Mononuclear cell (primary cell): ENCODE results near the gene UNK. TPM values are rescaled to one million over a fixed set of nuclear protein-coding genes. Genes with fewer than 3 reads are reported as not detected.

Source experiments
- H3K27me3 ChIP-seq: 2 replicates; pipeline ENCODE4 v1.6.0; 2011; ENCODE audit warnings: low read length, control low read depth; ENCODE audit not compliant: insufficient read depth
- H3K4me1 ChIP-seq: 2 replicates; pipeline ENCODE4 v1.5.1; 2011; ENCODE audit warnings: mild to moderate bottlenecking, low read length, control low read depth; ENCODE audit not compliant: insufficient read depth
- H3K4me3 ChIP-seq: 2 replicates; pipeline ENCODE4 v1.5.1; 2011; ENCODE audit warnings: mild to moderate bottlenecking, low read length, moderate library complexity
- H3K9me3 ChIP-seq: 2 replicates; pipeline ENCODE4 v1.5.1; 2011; ENCODE audit warnings: low read depth, mild to moderate bottlenecking, control low read depth, low read length
- total RNA-seq: library from RNA; depleted of rRNA; stranded (reverse); fragments of >200 nt; gene quantifications from one replicate; pipeline ENCODE4 v1.2.3, GENCODE V29; 2012

Gene UNK
- total RNA-seq, 1 donor = 32.8 TPM

DNA sequence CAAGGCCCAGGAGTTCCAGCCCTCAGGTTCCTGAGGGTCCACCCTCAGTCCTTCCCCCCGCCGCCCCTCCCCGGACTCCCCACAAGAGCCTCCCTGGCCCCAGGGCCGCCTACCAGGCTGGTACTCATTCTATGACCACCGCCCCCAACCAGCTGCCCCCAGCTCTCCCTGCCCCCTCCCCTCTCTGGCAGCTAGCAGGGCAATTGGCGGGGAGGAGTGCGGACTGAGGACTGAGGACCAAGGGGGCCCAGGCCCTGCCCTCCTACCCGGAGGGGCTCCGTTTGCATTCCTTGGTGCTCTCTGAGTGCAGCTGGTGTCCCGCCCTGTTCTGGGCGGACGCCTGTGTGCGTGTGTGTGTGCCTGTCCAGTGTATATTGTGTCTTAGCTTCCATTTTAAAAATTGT lies 40.5 kb downstream of the UNK start:
- Histone ChIP-seq H3K4me1 (peaks cover 30% of the 10 kb centered on the region), H3K9me3 (no peaks in the 10 kb centered on the region), H3K4me3 (no peak overlapping the region), H3K27me3 (no peaks in the 10 kb centered on the region)

DNA sequence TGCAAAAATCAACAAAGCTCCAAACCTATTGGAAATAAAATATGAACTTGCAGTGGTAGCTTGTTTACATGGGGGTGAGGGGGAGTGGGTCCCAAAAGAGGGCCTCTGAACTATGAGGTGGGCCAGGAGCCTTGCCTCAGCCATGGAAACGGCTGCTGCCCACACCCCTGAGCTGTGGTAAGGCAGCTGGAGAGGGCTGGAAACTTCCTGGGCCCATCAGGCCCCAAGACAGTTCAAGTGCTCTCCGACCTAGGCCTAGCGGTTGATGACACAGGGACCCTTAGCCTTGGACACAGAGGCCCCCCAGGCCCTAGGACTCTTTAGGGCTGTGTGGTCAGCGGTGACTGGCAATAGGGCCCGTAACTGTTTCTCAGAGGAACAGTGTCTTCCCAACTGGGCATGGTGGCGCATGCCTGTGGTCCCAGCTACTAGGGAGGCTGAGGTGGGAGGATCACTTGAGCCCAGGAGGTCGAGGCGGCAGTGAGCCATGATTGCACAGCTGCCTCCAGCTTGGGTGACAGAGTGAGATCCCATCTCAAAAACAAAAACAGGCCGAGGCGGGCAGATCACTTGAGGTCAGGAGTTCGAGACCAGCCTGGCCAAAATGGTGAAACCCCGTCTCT lies 41.3 kb downstream of the UNK start:
- Histone ChIP-seq H3K27me3 (no peaks in the 10 kb centered on the region), H3K4me3 (no peak overlapping the region), H3K4me1 (peaks cover 30% of the 10 kb centered on the region), H3K9me3 (no peaks in the 10 kb centered on the region)

DNA sequence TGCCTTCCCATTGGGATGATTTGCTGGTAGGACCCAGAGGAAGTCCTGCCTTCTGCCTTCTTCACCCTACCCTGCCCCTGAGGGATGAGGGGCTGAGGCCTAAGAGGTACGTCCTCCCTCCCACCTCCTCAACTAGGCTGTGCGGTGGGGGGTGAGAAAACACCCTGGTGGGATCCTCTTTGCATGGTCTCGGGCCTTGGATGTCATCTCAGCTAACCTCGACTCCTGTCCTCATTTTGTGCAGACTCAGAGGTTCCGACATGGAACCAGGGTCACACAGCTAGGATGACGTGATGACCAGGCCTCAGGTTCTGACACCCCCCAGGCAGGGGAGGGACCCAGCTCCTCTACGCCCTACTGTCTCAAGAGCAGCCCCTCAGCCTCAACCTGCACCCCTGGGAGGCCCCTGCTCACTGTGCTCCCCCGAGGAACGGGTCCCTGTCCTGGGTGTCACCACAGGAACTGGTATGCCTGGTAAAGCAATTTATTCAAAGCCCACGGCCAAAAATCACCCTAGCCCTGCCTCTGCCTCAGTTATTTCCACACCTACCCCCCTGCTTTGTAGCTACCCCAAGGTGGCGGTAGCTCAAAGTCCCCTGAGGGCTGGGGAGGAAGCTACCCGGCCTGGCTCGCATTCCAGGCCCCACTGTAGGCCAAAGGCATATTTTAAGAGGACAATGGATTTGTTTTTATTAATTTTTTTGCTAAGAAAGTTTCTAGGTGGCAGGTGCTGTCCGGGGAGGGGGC lies 42.1 kb downstream of the UNK start:
- no peaks in the 10 kb centered on the region for H3K9me3 ChIP-seq
- H3K4me3 ChIP-seq = no peak overlapping the region
- H3K4me1 ChIP-seq = peaks cover 27% of the 10 kb centered on the region
- H3K27me3 ChIP-seq = no peaks in the 10 kb centered on the region

DNA sequence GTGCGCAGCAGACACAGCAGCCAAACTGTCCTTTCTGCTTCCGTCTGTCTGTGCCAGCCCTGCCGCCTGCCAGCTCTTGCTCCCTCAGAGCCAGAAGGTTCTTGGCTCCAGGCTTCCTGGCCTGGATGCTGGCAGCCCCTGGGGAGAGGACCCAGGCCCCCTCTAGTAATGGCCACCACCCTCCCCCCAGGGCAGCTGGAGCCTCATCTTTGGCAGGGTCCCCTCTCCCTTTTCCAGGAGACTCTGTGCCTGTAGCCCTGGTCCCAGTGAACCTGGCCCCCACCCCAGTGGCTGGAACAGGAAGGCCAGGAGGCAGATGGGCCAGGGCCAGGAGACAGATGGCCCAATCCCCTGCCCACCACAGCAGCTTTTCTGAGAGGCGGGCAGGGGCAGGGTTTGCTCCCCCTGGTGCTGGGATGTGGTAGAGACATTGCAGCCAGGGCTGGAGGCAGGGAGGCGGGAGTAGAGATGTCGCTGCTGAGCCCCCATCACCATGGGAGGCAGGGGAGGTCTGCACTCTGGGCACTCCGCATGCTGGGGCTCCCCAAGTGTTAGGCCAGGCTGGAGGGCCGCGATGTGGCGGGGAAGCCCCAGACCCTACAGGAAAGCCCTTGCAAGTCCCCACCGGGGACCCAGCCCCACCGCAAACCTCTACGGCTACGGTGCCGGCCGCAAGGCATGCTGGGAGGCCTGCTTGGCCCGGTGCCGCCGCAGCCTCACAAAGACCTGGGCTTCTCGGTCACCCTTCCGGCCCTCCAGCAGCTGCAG lies 42.9 kb downstream of the UNK start:
- H3K4me1 ChIP-seq = peaks cover 27% of the 10 kb centered on the region
- H3K27me3 ChIP-seq = no peaks in the 10 kb centered on the region
- H3K9me3 ChIP-seq = no peaks in the 10 kb centered on the region
- H3K4me3 ChIP-seq = no peak overlapping the region

DNA sequence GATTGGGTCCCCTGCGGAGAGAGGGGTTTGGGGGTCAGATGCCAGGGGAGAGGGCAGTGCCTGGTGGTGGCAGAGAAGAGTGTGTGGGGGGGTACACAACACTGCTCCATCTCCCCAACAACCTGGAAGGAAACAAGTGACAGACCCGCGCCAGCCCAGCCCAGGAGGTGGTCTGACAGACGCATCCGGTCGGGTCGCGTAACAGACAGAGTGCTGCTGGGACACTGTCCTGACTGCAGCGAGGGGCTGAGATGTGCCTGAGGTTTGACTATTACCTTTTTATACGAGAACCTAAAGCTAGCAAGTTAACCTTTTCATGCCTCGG lies 43.4 kb downstream of the UNK start:
- no peak overlapping the region for H3K4me3 ChIP-seq
- peaks cover 33% of the 10 kb centered on the region for H3K4me1 ChIP-seq
- no peaks in the 10 kb centered on the region for H3K27me3 ChIP-seq
- no peaks in the 10 kb centered on the region for H3K9me3 ChIP-seq

DNA sequence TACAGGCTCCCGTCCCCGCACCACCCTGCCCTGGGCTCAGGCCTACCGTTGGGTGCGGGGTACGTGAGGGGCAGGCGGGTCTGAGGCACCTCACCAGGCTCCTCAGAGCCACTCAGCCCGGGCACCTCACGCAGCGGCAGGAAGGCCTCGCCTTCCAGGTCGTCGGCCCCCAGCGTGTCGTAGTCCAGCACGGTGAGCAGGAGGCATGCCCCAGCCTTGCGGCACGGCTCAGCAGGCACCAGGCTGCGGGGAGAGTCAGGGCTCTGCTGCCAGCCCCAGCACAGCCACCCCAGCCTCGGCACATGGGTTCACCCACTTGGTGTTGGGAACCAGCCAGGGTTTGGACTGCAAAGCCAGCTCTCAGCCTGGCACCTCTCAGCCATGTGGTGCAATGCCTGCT lies 44.1 kb downstream of the UNK start:
- Histone ChIP-seq H3K4me1 (peaks cover 40% of the 10 kb centered on the region), H3K4me3 (no peak overlapping the region), H3K27me3 (no peaks in the 10 kb centered on the region), H3K9me3 (no peaks in the 10 kb centered on the region)

DNA sequence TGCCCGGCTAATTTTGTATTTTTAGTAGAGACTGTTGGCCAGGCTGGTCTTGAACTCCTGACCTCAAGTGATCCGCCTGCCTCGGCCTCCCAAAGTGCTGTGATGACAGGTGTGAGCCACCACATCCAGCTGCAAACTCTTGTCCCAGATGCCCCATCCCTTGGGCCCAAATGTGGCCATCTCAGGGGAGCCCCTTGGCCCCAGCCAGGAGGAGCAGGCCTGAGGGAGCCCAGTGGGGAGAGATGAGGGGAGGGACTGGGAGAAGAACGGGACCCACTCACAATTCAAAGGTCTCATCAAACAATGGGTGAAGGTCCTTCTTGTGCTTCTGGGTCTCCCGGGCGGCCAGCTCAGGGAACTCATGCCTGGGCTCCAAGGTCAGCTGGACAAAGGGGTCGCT lies 45.1 kb downstream of the UNK start:
- Histone ChIP-seq H3K9me3 (no peaks in the 10 kb centered on the region), H3K27me3 (no peaks in the 10 kb centered on the region), H3K4me1 (peaks cover 50% of the 10 kb centered on the region)

DNA sequence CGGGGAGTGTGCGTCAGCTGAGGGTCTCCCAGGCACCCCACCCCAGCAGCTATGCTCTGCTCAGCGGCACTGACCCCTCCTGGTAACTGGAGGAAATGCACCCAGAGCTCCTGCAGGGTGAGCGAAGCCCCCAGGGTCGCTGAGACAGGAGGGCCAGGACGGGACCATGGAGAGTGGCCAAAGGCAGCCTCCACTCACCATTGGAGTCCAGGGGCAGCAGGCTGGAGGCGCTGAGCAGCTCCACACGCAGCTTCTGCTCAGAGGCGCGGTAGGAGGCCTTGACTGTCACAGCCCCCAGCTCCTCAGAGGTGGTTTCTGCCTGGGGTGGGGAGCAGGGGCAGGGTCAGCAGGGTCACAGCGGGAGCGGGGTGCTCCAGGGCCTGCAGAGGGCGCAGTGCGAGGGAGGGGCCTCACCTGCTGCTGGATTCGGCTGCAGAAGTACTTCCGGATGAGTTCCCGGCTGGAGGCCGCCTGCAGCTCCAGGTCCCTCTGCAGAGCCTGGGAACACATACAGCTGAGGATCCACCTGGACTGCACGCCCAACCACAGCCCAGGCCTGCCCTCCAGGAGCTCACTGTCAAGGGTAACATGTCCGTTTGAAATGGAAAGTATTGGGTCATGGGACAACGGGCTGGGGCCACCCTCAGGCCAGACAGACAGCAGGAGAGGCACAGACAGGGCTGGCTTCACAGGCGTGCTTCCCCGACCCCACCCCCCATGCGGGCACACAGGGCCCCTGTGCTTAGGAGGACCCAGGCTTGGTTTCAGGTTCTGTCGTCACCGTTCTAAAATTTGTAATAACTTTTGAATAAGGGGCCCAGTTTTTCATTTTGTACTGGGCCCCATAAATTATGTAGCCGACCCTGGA lies 45.8 kb downstream of the UNK start:
- Histone ChIP-seq H3K4me1 (peaks cover 50% of the 10 kb centered on the region), H3K4me3 (no peak overlapping the region), H3K27me3 (no peaks in the 10 kb centered on the region), H3K9me3 (no peaks in the 10 kb centered on the region)

More for the DNA sequence above, 45.1 kb downstream of the UNK start:
- H3K4me3 ChIP-seq = no peak overlapping the region

DNA sequence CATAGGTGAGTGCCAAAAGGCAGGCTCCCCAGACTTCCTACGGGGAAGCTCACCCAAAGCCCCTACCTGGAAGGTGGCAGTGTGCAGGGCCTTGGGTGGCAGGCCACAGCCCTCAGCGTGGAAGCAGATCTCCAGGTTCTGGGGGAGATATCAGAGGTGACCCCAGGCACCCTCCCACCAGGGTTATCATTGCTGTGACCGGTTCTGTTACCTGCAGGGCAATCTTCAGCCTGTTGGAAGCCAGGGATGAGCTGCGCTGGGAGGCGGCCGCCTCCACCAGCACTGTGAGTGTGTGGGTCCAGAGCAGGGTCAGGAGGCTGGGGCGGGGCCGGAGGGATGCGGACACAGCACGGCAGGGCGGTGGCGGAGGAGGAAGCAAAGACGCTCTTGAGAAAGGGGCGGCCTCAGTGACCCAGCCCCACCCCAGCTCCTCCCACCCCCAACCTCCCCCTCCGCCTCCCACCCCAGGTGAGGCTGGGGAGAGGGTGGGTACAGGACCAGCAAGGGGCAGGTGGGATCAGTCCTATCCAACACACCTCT lies 46.5 kb downstream of the UNK start:
- Histone ChIP-seq H3K9me3 (no peaks in the 10 kb centered on the region), H3K4me1 (peaks cover 50% of the 10 kb centered on the region), H3K27me3 (no peaks in the 10 kb centered on the region), H3K4me3 (no peak overlapping the region)

DNA sequence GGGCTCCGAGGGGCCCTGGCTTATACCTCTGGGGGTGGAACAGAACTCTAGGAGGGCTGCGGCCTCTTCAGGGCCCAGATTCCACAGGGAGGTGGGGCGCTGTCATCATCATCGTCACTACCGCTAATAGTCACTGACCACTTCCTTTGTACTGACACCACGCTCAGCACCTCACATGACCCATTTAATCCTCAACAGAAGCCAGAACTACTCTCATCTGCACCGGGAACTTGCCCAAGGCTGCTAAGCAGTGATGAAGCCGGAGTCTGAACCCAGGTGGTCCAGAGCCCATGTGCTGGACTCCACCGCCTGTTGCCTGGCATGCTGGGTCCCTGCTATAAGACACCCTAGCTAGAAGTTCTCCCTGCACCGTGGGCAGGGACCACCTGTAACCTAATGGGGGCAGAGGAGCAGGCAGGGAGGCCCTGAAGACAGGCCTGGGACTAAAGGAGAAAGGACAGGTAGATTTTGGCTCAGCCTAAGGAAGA lies 47.6 kb downstream of the UNK start:
- peaks cover 44% of the 10 kb centered on the region for H3K4me1 ChIP-seq

DNA sequence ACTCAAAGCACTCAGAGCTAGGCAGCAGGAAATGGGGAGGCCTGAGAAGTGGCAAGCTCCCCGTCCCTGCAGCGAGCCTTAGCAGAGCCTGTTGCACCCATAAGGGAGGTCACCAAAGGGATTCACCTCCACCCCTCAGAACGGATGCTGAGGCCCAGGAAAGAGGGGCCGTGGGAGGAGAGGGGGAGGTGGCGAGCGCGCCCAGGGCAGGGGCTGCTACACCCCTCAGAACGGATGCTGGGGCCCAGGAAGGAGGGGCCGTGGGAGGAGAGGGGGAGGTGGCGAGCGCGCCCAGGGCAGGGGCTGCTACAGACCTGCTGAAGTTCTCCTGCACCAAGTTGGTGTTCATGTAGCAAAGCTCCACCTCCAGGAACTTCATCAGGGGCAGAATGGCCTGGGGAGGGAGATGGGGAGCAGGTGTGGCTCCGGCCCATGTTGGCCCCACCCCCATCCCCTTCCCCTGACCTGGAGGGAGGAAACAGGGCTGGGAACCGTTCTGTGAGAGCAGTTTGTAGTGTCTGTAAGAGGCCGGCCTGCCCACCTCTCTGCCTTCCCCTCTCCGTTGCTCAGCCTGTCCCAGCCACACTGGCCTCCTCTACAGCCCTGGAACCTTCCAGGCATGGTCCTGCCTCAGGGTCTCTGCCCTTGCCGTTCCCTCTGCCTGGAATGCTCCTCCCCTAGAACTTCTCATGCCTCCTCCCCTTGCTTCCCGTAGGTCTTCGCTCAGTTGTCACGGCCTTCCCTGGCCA lies 48.2 kb downstream of the UNK start:
- H3K4me3 ChIP-seq = no peak overlapping the region

More for the DNA sequence above, 47.6 kb downstream of the UNK start:
- Histone ChIP-seq H3K9me3 (no peaks in the 10 kb centered on the region), H3K27me3 (no peaks in the 10 kb centered on the region), H3K4me3 (no peak overlapping the region)

DNA sequence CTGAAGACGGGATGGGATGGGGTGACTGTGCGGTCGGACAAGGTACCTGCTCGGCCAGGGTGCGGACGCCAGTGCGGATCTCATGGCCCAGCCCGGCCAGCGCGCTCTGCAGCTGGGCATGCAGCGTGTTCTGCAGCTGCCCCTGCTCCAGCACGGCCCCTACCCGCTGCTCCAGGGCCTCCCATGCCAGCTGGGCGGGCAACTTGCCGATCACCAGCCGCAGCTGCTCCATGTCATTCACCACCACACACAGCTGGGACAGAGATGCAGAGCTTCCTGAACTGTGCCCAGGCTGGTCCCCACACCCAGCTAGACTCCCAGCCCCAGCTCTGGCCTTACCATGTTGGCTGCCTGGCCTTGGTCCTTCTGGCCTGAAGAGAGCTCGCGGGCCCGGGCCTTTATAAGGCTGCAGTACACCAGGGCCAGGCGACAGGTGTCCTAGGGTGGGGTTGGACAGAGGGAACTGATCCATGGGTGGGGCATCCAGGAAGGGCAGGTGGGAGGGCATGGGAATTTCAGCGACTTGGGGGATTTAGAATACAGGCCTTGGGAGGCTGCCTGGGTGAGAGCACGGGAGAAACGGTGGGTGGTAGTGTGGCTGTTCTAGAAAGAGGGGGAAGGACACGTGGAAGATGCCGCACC lies 49.8 kb downstream of the UNK start:
- Histone ChIP-seq H3K4me1 (peaks cover 30% of the 10 kb centered on the region), H3K4me3 (no peak overlapping the region), H3K9me3 (no peaks in the 10 kb centered on the region), H3K27me3 (no peaks in the 10 kb centered on the region)

More for the DNA sequence above, 48.2 kb downstream of the UNK start:
- Histone ChIP-seq H3K4me1 (peaks cover 38% of the 10 kb centered on the region), H3K9me3 (no peaks in the 10 kb centered on the region), H3K27me3 (no peaks in the 10 kb centered on the region)

DNA sequence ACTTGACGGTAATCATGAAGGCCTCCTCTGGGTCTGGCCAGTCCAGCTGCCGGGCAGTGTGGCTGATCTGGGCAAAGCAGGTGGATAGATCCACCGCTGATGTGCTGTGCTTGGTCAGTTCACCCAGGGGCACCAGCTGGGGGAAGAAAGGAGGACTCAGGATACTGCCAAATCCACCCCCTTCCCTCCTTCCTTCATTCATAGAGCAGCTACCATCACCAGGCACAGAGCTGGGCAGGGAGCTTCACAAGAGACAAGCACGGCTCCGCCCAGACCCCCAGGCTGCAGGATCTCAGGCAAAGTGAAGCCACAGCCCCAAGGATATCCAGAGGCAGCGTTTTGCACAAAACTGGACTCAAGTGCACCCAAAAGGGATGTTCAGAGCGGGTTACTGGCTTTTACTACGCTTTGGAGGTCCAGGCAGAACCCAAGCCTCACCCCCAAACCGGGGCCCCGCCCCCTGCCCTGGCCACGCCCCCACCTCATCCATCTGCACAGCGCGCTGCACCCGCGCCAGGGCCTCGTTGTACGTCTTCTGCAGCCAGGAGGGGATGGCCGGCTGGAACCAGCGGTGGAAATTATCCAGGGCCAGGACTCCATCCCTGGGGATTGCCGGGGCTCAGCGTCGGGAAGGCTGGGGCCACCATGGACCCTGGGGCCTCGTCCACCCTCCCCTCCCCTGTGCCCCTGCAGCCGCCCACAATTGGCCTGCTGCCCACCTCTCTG lies 50.5 kb downstream of the UNK start:
- Histone ChIP-seq H3K4me1 (peaks cover 30% of the 10 kb centered on the region), H3K9me3 (no peaks in the 10 kb centered on the region), H3K4me3 (no peak overlapping the region), H3K27me3 (no peaks in the 10 kb centered on the region)
